Thyroid gland (tissue), 4 donors: ENCODE results near the gene SH2D5. TPM values are rescaled to one million over a fixed set of nuclear protein-coding genes. Genes with fewer than 3 reads are reported as not detected.

Source experiments
- DNase-seq, 2 donors: peaks; one replicate each; pipeline ENCODE4 v3.0.0-alpha.2; 2019
- H3K27ac ChIP-seq, 3 donors: fragments of 200-600 bp; sonication (generic); 1 replicate in 2 of 3; 2 replicates in 1 of 3; pipeline ENCODE4 v1.5.1; 2016 to 2019; ENCODE audit warnings: mild to moderate bottlenecking in 1 of 3, moderate library complexity in 1 of 3
- H3K27me3 ChIP-seq: fragments of 200-600 bp; sonication (generic); one replicate; pipeline ENCODE4 v1.5.1; 2019
- H3K36me3 ChIP-seq, 2 donors: fragments of 200-600 bp; sonication (generic); one replicate each; pipeline ENCODE4 v1.5.1; 2016 to 2019
- H3K4me1 ChIP-seq, 2 donors: fragments of 200-600 bp; sonication (generic); one replicate each; pipeline ENCODE4 v1.5.1; 2017 to 2019
- H3K4me3 ChIP-seq, 3 donors: fragments of 200-600 bp; sonication (generic); replicated peaks in 1 of 3; 1 replicate in 2 of 3; 2 replicates in 1 of 3; pipeline ENCODE4 v1.5.1; 2016; ENCODE audit warnings: mild to moderate bottlenecking in 1 of 3
- H3K9me3 ChIP-seq: fragments of 200-600 bp; sonication (generic); one replicate; pipeline ENCODE4 v1.5.1; 2017
- POLR2A ChIP-seq, 2 donors: fragments of 450-650 bp; IDR thresholded peaks; one replicate each; pipeline ENCODE4 v1.6.1; 2017; ENCODE audit warnings: antibody characterized with exemption in 2 of 2, mild to moderate bottlenecking in 2 of 2, moderate library complexity in 1 of 2
- whole genome bisulfite sequencing, 2 donors: methylation state at CpG; one replicate each; pipeline ENCODE4 v1.1.5; 2017; 5-methylcytosine and 5-hydroxymethylcytosine counted together
- intact Hi-C: fragments of 100-400 bp; cut with DNase I; formaldehyde crosslinking; loops from one replicate; pipeline ENCODE4 v1.15.1; 2023
- total RNA-seq, 4 donors: library from RNA; depleted of rRNA; stranded (reverse); fragments of >200 nt; gene quantifications; one replicate each; pipeline ENCODE4 v1.2.3, GENCODE V29; 2016
- TF ChIP-seq, protein P1 (sequence below), 6 experiments: fragments of 200-600 bp in 3 of 6; fragments of 450-650 bp in 3 of 6; sonication (generic) in 3 of 6; IDR thresholded peaks; one replicate each; pipeline ENCODE4 v1.5.1; 2016 to 2019; ENCODE audit warnings: antibody characterized with exemption in 6 of 6, mild to moderate bottlenecking in 2 of 6, inconsistent platforms in 1 of 6, moderate library complexity in 1 of 6

SH2D5 gene
- total RNA-seq, 4 donors from 2014 or later = 0.11 to 1.4 (median 0.77) TPM

DNA sequence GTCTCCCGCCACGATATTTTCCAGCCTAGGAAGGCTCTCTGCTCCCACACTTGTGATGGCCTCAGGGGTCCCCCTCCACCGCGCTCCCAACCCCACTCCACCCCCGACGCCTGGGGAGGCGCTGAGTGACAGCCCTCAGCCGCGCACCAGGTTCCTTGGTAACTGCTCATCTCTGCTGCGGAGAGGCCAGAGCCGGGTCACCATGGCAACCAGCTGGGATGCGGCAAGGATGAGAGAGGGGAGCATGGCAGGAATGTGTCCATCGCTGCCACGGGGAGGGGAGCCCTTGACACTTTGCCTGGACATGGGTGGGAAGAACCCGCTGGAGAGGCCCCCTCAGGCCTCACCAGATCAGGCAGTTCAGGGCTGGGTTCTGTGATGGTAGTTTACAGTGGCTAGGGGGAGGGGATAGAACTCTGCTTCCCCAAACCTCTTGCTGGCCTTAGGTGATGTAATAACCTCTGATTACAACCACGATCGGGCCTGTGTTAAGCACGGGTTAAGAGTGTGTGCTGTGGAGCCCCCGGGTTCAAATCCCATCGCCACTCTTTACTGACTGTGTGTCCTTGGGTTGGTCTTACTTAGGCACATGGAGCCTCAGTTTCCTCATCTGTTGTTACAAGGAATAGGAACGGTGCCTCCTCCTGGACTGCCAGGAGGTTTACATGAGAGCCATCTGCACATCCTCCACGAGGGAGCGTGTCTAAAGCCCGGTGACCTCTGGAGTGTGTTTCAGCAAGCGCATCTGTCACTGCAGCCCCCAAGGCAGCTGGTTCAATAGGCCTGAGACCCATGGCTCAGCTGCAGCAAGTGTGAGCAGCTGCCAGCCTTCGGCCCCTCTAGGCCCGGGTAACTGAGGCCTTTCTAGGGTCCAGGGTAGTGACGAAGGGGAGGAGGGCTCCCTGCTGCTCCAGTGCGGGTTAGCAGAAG, 21.0 kb downstream of the SH2D5 start:
- Histone ChIP-seq H3K4me1 (no peaks in the 10 kb centered on the region), H3K9me3 (no peaks in the 10 kb centered on the region), H3K27ac (no peak overlapping the region), H3K27me3 (no peaks in the 10 kb centered on the region), H3K4me3 (no peak overlapping the region), H3K36me3 (no peaks in the 10 kb centered on the region)
- TF ChIP-seq POLR2A (IDR thresholded peaks at IDR 0.05) = no peak
- TF ChIP-seq, protein P1, sequence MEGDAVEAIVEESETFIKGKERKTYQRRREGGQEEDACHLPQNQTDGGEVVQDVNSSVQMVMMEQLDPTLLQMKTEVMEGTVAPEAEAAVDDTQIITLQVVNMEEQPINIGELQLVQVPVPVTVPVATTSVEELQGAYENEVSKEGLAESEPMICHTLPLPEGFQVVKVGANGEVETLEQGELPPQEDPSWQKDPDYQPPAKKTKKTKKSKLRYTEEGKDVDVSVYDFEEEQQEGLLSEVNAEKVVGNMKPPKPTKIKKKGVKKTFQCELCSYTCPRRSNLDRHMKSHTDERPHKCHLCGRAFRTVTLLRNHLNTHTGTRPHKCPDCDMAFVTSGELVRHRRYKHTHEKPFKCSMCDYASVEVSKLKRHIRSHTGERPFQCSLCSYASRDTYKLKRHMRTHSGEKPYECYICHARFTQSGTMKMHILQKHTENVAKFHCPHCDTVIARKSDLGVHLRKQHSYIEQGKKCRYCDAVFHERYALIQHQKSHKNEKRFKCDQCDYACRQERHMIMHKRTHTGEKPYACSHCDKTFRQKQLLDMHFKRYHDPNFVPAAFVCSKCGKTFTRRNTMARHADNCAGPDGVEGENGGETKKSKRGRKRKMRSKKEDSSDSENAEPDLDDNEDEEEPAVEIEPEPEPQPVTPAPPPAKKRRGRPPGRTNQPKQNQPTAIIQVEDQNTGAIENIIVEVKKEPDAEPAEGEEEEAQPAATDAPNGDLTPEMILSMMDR (IDR thresholded peaks at IDR 0.05) = no peak
- DNase-seq = no peak
- WGBS, 2 donors = 85 to 90% methylated on average over 21 to 29 of the region's 29 CpGs
- intact Hi-C loops = no loop called here

DNA sequence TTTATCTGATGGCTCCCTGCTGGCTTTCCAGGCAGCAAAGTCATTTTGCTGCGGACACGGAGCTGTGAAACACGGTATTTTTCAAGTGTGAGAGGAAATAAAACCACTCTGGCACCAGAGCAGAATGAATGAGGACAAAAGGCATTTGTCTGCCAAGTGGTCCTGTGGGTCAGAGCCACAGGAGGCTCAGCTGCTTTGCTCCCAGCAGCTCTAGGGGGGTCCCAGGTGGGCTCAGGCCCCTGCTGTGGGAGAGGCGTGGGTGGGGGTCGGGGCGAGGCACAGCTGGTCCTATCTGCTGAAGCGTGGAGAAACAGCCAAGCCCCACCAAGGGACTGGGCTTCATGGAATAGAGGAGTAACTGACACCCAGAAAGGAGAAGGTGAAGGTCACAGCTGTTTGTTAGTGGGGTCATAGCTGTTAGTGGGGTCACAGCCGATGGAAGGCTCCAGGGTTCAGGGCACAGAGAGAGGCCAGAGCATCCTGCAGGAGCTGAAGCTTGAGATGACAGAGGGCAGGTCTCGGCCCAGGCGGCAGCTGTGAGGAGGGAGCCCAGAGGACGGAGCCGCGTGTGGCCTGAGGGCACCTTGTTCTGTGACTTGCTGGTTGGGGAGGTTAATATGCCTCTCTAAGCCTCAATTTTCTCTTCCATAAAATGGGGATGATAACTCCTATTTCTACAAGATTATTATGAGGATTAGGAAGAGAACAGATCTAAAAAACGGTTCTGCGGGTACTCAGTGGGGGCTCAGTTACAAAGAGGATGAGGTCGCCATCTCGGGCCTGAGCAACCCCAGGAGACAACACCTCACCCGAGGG, 21.8 kb downstream of the SH2D5 start:
- TF ChIP-seq, protein P1 (IDR thresholded peaks at IDR 0.05) = no peak
- TF ChIP-seq POLR2A (IDR thresholded peaks at IDR 0.05) = no peak
- H3K9me3 ChIP-seq = no peaks in the 10 kb centered on the region
- WGBS, 2 donors = 65 to 72% methylated on average over 18 of the region's 18 CpGs
- no peak for DNase-seq
- H3K27ac ChIP-seq = no peak overlapping the region
- no peaks in the 10 kb centered on the region for H3K4me1 ChIP-seq
- no peak overlapping the region for H3K4me3 ChIP-seq
- intact Hi-C loops = no loop called here
- H3K36me3 ChIP-seq = no peaks in the 10 kb centered on the region
- H3K27me3 ChIP-seq = no peaks in the 10 kb centered on the region

DNA sequence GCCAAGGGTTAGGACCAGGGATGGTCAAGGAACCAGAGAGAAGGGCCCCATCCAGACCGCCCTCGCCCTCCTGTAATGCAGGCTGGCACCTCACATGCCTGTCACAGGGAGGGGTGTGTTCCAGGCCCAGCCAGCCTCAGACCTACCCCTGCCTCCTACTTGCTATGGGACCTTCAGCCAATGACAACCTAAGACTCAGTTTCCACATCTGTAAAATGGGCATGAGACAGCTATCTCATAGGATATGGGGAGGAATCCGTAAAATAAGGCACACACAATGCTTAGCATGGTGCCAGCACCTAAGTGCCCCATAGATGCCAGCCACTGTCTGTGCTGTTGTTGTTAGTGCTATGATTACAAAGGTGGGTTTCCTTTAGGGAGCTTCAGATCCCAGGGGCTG, 22.6 kb downstream of the SH2D5 start:
- no peak overlapping the region for H3K27ac ChIP-seq
- no peaks in the 10 kb centered on the region for H3K27me3 ChIP-seq
- no peaks in the 10 kb centered on the region for H3K9me3 ChIP-seq
- H3K36me3 ChIP-seq = no peaks in the 10 kb centered on the region
- TF ChIP-seq, protein P1 (IDR thresholded peaks at IDR 0.05) = no peak
- TF ChIP-seq POLR2A (IDR thresholded peaks at IDR 0.05) = no peak
- no peak for DNase-seq
- H3K4me1 ChIP-seq = no peaks in the 10 kb centered on the region
- H3K4me3 ChIP-seq = no peak overlapping the region
- intact Hi-C loops = no loop called here
- WGBS, 2 donors = 80 to 92% methylated on average over 1 to 3 of the region's 3 CpGs

DNA sequence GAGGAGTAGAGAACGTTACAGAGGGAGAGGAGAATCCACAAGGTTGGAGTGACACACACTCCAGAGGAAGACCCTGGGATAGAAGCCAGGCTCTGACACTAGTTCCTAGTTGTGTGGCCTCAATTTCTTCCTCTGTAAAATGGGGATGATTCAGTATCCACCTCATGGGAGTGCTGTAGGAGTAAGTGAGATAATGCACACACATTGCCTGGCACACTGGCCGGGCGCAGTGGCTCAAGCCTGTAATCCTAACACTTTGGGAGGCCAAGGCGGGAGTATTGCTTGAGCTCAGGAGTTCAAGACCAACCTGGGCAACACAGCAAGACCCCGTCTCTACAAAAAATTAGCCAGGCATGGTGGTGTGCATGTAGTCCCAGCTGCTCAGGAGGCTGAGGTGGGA, 23.6 kb downstream of the SH2D5 start:
- Histone ChIP-seq H3K9me3 (no peaks in the 10 kb centered on the region), H3K36me3 (no peaks in the 10 kb centered on the region), H3K27ac (no peak overlapping the region), H3K4me1 (no peaks in the 10 kb centered on the region), H3K27me3 (no peaks in the 10 kb centered on the region), H3K4me3 (no peak overlapping the region)
- intact Hi-C loops = no loop called here
- DNase-seq = no peak
- TF ChIP-seq, protein P1 (IDR thresholded peaks at IDR 0.05) = no peak
- TF ChIP-seq POLR2A (IDR thresholded peaks at IDR 0.05) = no peak
- 77 to 91% methylated on average over 2 to 5 of the region's 5 CpGs for WGBS, 2 donors
